IMR-90 (cell line): ENCODE data around the gene CXCL16. TPM values are rescaled to one million over a fixed set of nuclear protein-coding genes. Genes with fewer than 3 reads are reported as not detected.
A peak's percentile ranks its signal among the peaks of the same experiment; 100 is the strongest.

Experiments
- ATAC-seq: fragments of 200-7000 bp; cut with Tn5 transposase; 2 replicates; pipeline ENCODE4 v1.9.1; 2020; ENCODE audit warnings: low read depth, mild to moderate bottlenecking, moderate library complexity
- Bru-seq: library from RNA; stranded (reverse); fragments of 400-500 nt; gene quantifications from one replicate; lab custom pipeline; 2021; lab: Mats Ljungman, UMichigan
- BruChase-seq, 2 experiments: library from RNA; stranded (reverse); fragments of 400-500 nt; gene quantifications; one replicate each; lab custom pipeline; 2021; lab: Mats Ljungman, UMichigan
- BruUV-seq: library from RNA; stranded (reverse); fragments of 400-500 nt; replicated peaks from 2 replicates; lab custom pipeline; 2021; lab: Mats Ljungman, UMichigan
- CTCF ChIA-PET: fragments of 300-600 bp; formaldehyde crosslinking; extraction: SDS; loops from one replicate; lab custom pipeline; 2021; ENCODE audit warnings: antibody characterized with exemption; lab: Yijun Ruan, JAX
- POLR2A ChIA-PET: fragments of 300-600 bp; sonication (Branson Sonifier 250); formaldehyde crosslinking; loops from one replicate; lab custom pipeline; 2022; ENCODE audit warnings: antibody characterized with exemption; ENCODE audit not compliant: unreplicated experiment; lab: Charles Lee
- DNase-seq: peaks from one replicate; pipeline ENCODE4 v3.0.0; 2013
- H2AFZ ChIP-seq: replicated peaks from 2 replicates; pipeline ENCODE3; 2013; ENCODE audit warnings: low read length, mild to moderate bottlenecking; ENCODE audit not compliant: poor library complexity
- H2AK5ac ChIP-seq: 2 replicates; pipeline ENCODE4 v1.6.1; 2013; ENCODE audit warnings: low read depth, low read length, inconsistent platforms
- H2AK9ac ChIP-seq: replicated peaks from 2 replicates; pipeline ENCODE3; 2013; ENCODE audit warnings: mild to moderate bottlenecking, low read depth, low read length, moderate library complexity; ENCODE audit not compliant: poor library complexity
- H2BK120ac ChIP-seq: 2 replicates; pipeline ENCODE4 v1.6.1; 2013; ENCODE audit warnings: low read depth, low read length, inconsistent platforms
- H2BK15ac ChIP-seq: 3 replicates; pipeline ENCODE4 v1.6.1; 2013; ENCODE audit warnings: low read depth, low read length, inconsistent platforms
- H2BK20ac ChIP-seq: 2 replicates; pipeline ENCODE4 v1.6.1; 2013; ENCODE audit warnings: low read depth, mild to moderate bottlenecking, inconsistent platforms, low read length, moderate library complexity
- H2BK5ac ChIP-seq: 2 replicates; pipeline ENCODE4 v1.6.1; 2013; ENCODE audit warnings: mild to moderate bottlenecking, low read depth, low read length, inconsistent platforms; ENCODE audit not compliant: poor library complexity, severe bottlenecking
- H3K14ac ChIP-seq: replicated peaks from 2 replicates; pipeline ENCODE4 v1.6.1; 2013; ENCODE audit warnings: low read depth, low read length, inconsistent platforms
- H3K18ac ChIP-seq: 2 replicates; pipeline ENCODE4 v1.6.1; 2013; ENCODE audit warnings: low read depth, low read length, control low read depth
- H3K23ac ChIP-seq: 2 replicates; pipeline ENCODE4 v1.6.1; 2013; ENCODE audit warnings: low read depth, low read length, inconsistent platforms
- H3K27ac ChIP-seq: 2 replicates; pipeline ENCODE4 v1.5.1; 2013; ENCODE audit warnings: mild to moderate bottlenecking, control low read depth, low read length; ENCODE audit not compliant: insufficient read depth
- H3K27me3 ChIP-seq: 2 replicates; pipeline ENCODE4 v1.6.1; 2013; ENCODE audit warnings: low read length; ENCODE audit not compliant: control insufficient read depth, insufficient read depth
- H3K36me3 ChIP-seq: 2 replicates; pipeline ENCODE4 v1.6.1; 2013; ENCODE audit warnings: low read length, mixed read lengths; ENCODE audit not compliant: control insufficient read depth, insufficient read depth
- H3K4ac ChIP-seq: 2 replicates; pipeline ENCODE4 v1.6.1; 2013; ENCODE audit warnings: low read depth, low read length, inconsistent platforms
- H3K4me1 ChIP-seq: 2 replicates; pipeline ENCODE4 v1.6.1; 2013; ENCODE audit warnings: low read length, mixed read lengths; ENCODE audit not compliant: control insufficient read depth, insufficient read depth
- H3K4me2 ChIP-seq: 2 replicates; pipeline ENCODE4 v1.6.1; 2013; ENCODE audit warnings: low read depth, mild to moderate bottlenecking, control low read depth, low read length, moderate library complexity
- H3K4me3 ChIP-seq: 2 replicates; pipeline ENCODE4 v1.5.1; 2013; ENCODE audit warnings: low read depth, mild to moderate bottlenecking, control low read depth, low read length, moderate library complexity; ENCODE audit not compliant: insufficient read depth
- H3K56ac ChIP-seq: 2 replicates; pipeline ENCODE4 v1.6.1; 2013; ENCODE audit warnings: low read length, inconsistent platforms; ENCODE audit not compliant: insufficient read depth; ENCODE audit errors: extremely low read depth
- H3K79me1 ChIP-seq, 2 experiments: 2 replicates each; pipeline ENCODE4 v1.6.1; 2013; ENCODE audit warnings: low read length in 2 of 2, inconsistent platforms in 1 of 2, low read depth in 1 of 2
- H3K9ac ChIP-seq: 2 replicates; pipeline ENCODE4 v1.6.1; 2013; ENCODE audit warnings: low read depth, low read length, control low read depth
- H3K9me1 ChIP-seq: 2 replicates; pipeline ENCODE4 v1.6.1; 2013; ENCODE audit warnings: low read length, inconsistent platforms; ENCODE audit not compliant: insufficient read depth
- H3K9me3 ChIP-seq: 2 replicates; pipeline ENCODE4 v1.6.1; 2013; ENCODE audit warnings: low read length; ENCODE audit not compliant: control insufficient read depth, insufficient read depth
- H4K20me1 ChIP-seq: 2 replicates; pipeline ENCODE4 v1.6.1; 2013; ENCODE audit warnings: low read length, inconsistent platforms; ENCODE audit not compliant: insufficient read depth
- H4K5ac ChIP-seq: 2 replicates; pipeline ENCODE4 v1.6.1; 2013; ENCODE audit warnings: mild to moderate bottlenecking, low read depth, low read length, control low read depth
- H4K8ac ChIP-seq, 2 experiments: 2 replicates each; pipeline ENCODE4 v1.6.1; 2013; ENCODE audit warnings: low read depth in 2 of 2, low read length in 2 of 2, control low read depth in 1 of 2, inconsistent platforms in 1 of 2
- H4K91ac ChIP-seq: 2 replicates; pipeline ENCODE4 v1.6.1; 2013; ENCODE audit warnings: low read depth, low read length, inconsistent platforms; ENCODE audit not compliant: insufficient read depth
- BHLHE40 ChIP-seq: fragments of 150-350 bp; IDR thresholded peaks from 2 replicates; pipeline ENCODE4 v1.6.1; 2016; ENCODE audit warnings: mild to moderate bottlenecking, low read depth, low read length
- CHD1 ChIP-seq: IDR thresholded peaks from 2 replicates; pipeline ENCODE4 v1.6.1; 2012; ENCODE audit warnings: low read depth, low read length, improper control_type of control experiment
- CTCF ChIP-seq: conservative IDR thresholded peaks from 2 replicates; pipeline ENCODE4 v1.5.1; 2012; ENCODE audit warnings: mild to moderate bottlenecking, low read depth, low read length, improper control_type of control experiment
- MAZ ChIP-seq: IDR thresholded peaks from 2 replicates; pipeline ENCODE4 v1.6.1; 2012; ENCODE audit warnings: low read depth, mild to moderate bottlenecking, low read length, improper control_type of control experiment, moderate library complexity, borderline replicate concordance
- NFE2L2 ChIP-seq: fragments of 150-350 bp; IDR thresholded peaks from 2 replicates; pipeline ENCODE4 v1.6.1; 2016; ENCODE audit warnings: low read depth, mild to moderate bottlenecking, low read length
- POLR2A ChIP-seq: IDR thresholded peaks from 2 replicates; pipeline ENCODE4 v1.6.1; 2012; ENCODE audit warnings: mild to moderate bottlenecking, low read depth, low read length
- RAD21 ChIP-seq: IDR thresholded peaks from 2 replicates; pipeline ENCODE4 v1.6.1; 2012; ENCODE audit warnings: low read length, improper control_type of control experiment
- RCOR1 ChIP-seq: IDR thresholded peaks from 2 replicates; pipeline ENCODE4 v1.6.1; 2012; ENCODE audit warnings: mild to moderate bottlenecking, low read length, improper control_type of control experiment; ENCODE audit not compliant: insufficient replicate concordance
- RFX5 ChIP-seq: IDR thresholded peaks from 2 replicates; pipeline ENCODE4 v1.8.0; 2012; ENCODE audit warnings: low read depth, mild to moderate bottlenecking, low read length, moderate library complexity
- SMC3 ChIP-seq: fragments of 150-350 bp; IDR thresholded peaks from 2 replicates; pipeline ENCODE4 v1.6.1; 2016; ENCODE audit warnings: low read depth, mild to moderate bottlenecking, antibody characterized with exemption, low read length, moderate library complexity
- USF2 ChIP-seq: fragments of 150-350 bp; IDR thresholded peaks from 2 replicates; pipeline ENCODE4 v1.6.1; 2017; ENCODE audit warnings: mild to moderate bottlenecking, antibody characterized with exemption, low read length, low read depth
- WGBS, 2 experiments: methylation state at CpG; one replicate each; pipeline versions ENCODE4 v1.1.5 to v1.1.7; 2013; ENCODE audit warnings: missing lambda C conversion rate in 2 of 2; ENCODE audit not compliant: insufficient read length in 1 of 2; ENCODE audit errors: extremely low coverage in 2 of 2; 5-methylcytosine and 5-hydroxymethylcytosine counted together
- dilution Hi-C: fragments of 300-500 bp; cut with HindIII; formaldehyde crosslinking; loops from one replicate; pipeline ENCODE4 v1.14.3; 2018; ENCODE audit warnings: low sequenced_read_pairs; ENCODE audit not compliant: unreplicated experiment
- in situ Hi-C: fragments of 300-500 bp; cut with MboI; formaldehyde crosslinking; loops from 3 replicates; pipeline ENCODE4 v1.14.3; 2019; ENCODE audit warnings: low sequenced_read_pairs, inconsistent platforms, mixed read lengths
- intact Hi-C: fragments of 100-400 bp; cut with micrococcal nuclease; formaldehyde crosslinking; loops from 2 replicates; pipeline ENCODE4 v1.10.0; 2022
- long read RNA-seq: library from polyadenylated mRNA; unstranded; transcript quantifications from one replicate; pipeline ENCODE4 v2.0.0, GENCODE V29; 2021; ENCODE audit not compliant: unreplicated experiment
- polyA plus RNA-seq, 3 experiments: library from polyadenylated mRNA; depleted of rRNA; stranded (reverse); fragments of >200 nt; gene quantifications; 2 replicates each; pipeline ENCODE4 v1.2.3, GENCODE V29; 2012; ENCODE audit warnings: low replicate concordance in 1 of 3
- total RNA-seq: library from RNA; depleted of rRNA; stranded (reverse); fragments of >200 nt; gene quantifications from 2 replicates; pipeline ENCODE4 v1.2.3, GENCODE V29; 2012; rRNA removed

CXCL16 gene
- total RNA-seq (0.28 and 0.36 TPM in 2 replicates), polyA plus RNA-seq (2012; rRNA removed) (1.2 and 1.6 TPM in 2 replicates), Bru-seq, nascent RNA (percentile 21 among the genes with signal in this experiment), BruChase-seq, experiment 1, labeled RNA remaining after a 6-hour chase (percentile 33 among the genes with signal in this experiment), BruChase-seq, experiment 2, labeled RNA remaining after a 2-hour chase (percentile 31 among the genes with signal in this experiment)
- polyA plus RNA-seq (2012; cell fraction: cytosol; rRNA removed): 0.97 and 2.4 TPM in 2 replicates
- polyA plus RNA-seq (2012; cell fraction: nucleus; rRNA removed; ENCODE audit: low replicate concordance): 0.62 and 0.70 TPM in 2 replicates
- long read RNA-seq, partial matches to known transcripts: 3 of 9 reads
- long read RNA-seq, other reads (novel, unspliced or antisense): 0 of 9 reads

DNA sequence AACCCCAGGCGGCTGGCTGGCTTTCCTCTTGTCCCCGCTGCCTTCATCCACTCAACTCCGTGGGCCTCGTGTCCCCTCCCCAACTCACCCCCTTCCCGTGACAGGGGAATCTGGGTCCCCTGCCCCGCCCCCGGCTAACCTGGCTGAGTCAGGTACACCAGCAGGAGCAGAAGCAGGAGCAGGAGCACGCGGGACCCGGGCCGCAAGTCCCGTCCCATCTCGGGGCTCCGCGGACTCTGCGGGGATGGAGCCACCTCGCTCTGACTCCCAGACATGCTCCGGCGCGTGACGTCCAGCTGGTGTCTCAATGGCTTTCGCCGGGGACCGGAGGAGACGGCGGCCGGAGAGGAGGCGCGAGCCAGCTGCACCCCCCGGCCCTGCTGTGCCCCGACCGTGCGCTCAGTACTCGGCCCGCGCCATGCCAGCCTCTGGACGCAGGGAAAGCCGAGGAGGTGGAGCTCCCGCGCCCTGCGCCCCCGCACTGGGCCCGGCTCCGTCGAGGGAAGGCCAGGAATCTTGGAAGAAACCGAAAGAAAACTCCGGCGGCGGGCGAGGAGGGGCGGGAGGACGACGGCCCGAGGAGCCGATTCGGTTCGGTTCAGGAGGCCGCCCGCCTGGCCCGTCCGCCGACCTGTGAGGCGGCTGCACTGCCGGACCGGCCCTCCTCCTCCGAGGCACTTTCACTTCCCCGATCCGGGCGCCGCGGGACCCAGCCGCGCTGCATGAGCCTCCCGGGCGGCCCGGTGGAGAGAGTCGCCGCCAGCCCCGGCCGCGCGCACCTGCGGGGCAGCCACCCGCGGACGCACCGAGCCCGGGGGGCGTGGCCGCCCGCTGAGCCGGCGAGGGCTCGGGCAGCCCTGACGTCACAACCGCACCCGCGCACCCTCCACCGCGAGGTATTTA, at the start of gene CXCL16, which contains the start of gene ZMYND15:
Gene CXCL16 (minus strand): TSS at position 807 of the 903 bp plus-strand sequence. CDS start 589 bp downstream, at position 218.
Gene ZMYND15 (plus strand): TSS at position 712 of the 903 bp plus-strand sequence. CDS start 716 bp downstream, outside the sequence.
- no peaks in the 10 kb centered on the region for H3K9me3 ChIP-seq
- no peak within 1 kb of the TSS for H2AK5ac ChIP-seq
- no peak within 1 kb of the TSS for H2BK15ac ChIP-seq
- ATAC-seq (peak; percentile 87), DNase-seq (no peak)
- H3K4ac ChIP-seq: no peak within 1 kb of the TSS
- no peak within 1 kb of the TSS for H3K56ac ChIP-seq
- in situ Hi-C loops (no loop called here), dilution Hi-C loops (no loop called here), intact Hi-C loops (no loop called here)
- no peak within 1 kb of the TSS for H4K5ac ChIP-seq
- H2AK9ac ChIP-seq: peak within 1 kb of the TSS; percentile 72
- POLR2A ChIA-PET: no interaction called here
- no peak within 1 kb of the TSS for H3K18ac ChIP-seq
- no peaks in the 10 kb centered on the region for H3K36me3 ChIP-seq
- peak within 1 kb of the TSS; percentile 93 for H2AFZ ChIP-seq
- H3K9me1 ChIP-seq: no peaks in the 10 kb centered on the region
- no peak within 1 kb of the TSS for H2BK20ac ChIP-seq
- CTCF ChIA-PET: no interaction called here
- H3K4me3 ChIP-seq: peak within 1 kb of the TSS; percentile 90
- H4K8ac ChIP-seq: no peak within 1 kb of the TSS; a peak in 1 of 4 replicates
- no peak within 1 kb of the TSS; the same call in 1 of the 2 replicates for H3K27ac ChIP-seq
- H4K91ac ChIP-seq: no peak within 1 kb of the TSS
- 0 out of 2 replicates have a peak within 1 kb of the TSS, but pooled peaks have one; percentile 24 for H3K23ac ChIP-seq
- peak within 1 kb of the TSS; percentile 51 for H3K9ac ChIP-seq
- H3K4me1 ChIP-seq: peaks cover 6% of the 10 kb centered on the region; the same call in 1 of the 2 replicates
- peak within 1 kb of the TSS; percentile 70 for H3K4me2 ChIP-seq
- 1% methylated on average over 65 of the region's 100 CpGs; no CpG with 5 or more reads in 1 of the 2 experiments for WGBS, 2 experiments
- no peak within 1 kb of the TSS for H2BK120ac ChIP-seq
- no peaks in the 10 kb centered on the region for H3K79me1 ChIP-seq
- BruUV-seq: no TSS peak
- H3K27me3 ChIP-seq: peaks cover 58% of the 10 kb centered on the region
- no peaks in the 10 kb centered on the region for H4K20me1 ChIP-seq
- no peak within 1 kb of the TSS for H3K14ac ChIP-seq
- no peak within 1 kb of the TSS for H2BK5ac ChIP-seq
- TF ChIP-seq NFE2L2: no peak
- no peak for TF ChIP-seq MAZ
- TF ChIP-seq POLR2A: no peak
- no peak for TF ChIP-seq USF2
- TF ChIP-seq CHD1: no peak
- no peak for TF ChIP-seq RCOR1
- no peak for TF ChIP-seq RAD21
- no peak for TF ChIP-seq RFX5
- no peak for TF ChIP-seq CTCF
- TF ChIP-seq SMC3: no peak
- TF ChIP-seq BHLHE40: no peak; the same call in 1 of the 2 replicates
